ENCODE data around the gene TMUB1.
"Not testable (repeated sequence)": the region's sequence is repeated elsewhere in the genome, so short reads cannot be mapped to it uniquely, and the experiment has no call there.

The TMUB1 gene

DNA sequence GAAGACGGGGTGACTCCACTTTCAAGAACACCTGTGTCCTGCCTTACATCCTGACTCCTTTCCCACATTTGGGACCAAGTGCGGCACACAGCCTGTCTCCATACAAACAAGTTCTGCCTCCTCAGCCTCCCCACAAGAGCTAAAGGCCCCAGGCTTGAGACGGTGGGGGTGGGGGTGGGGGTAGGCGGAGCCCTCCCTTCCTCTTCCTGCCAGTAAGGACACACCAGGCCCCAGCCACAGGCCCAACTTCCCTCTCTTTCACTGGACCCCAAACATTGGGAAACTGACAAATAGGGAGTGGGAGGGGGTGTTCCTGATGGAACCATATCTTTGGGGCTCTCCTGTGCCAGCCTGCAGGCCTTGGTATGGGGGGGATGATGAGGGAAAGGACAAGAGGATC lies 30.2 kb downstream of the TMUB1 start:
- no peak for DNase-seq (ENCODE audit: low read depth)

DNA sequence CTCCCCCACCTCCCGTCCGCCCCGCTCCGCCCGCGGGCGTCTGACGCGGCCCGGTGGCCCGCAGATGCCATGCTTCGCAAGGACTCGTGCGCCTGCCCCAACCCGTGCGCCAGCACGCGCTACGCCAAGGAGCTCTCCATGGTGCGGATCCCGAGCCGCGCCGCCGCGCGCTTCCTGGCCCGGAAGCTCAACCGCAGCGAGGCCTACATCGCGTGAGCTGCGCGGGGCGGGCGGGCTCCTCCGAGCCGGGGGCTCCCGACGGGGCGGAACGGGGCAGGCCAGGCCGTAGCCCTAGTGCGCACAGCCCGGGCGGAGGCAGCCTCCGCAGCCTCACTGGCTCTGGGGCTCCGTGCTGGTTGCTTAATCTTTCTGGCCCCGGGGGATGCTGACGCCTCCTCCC lies 32.2 kb downstream of the TMUB1 start:
- DNase-seq (ENCODE audit: low read depth), result peak; percentile 19

DNA sequence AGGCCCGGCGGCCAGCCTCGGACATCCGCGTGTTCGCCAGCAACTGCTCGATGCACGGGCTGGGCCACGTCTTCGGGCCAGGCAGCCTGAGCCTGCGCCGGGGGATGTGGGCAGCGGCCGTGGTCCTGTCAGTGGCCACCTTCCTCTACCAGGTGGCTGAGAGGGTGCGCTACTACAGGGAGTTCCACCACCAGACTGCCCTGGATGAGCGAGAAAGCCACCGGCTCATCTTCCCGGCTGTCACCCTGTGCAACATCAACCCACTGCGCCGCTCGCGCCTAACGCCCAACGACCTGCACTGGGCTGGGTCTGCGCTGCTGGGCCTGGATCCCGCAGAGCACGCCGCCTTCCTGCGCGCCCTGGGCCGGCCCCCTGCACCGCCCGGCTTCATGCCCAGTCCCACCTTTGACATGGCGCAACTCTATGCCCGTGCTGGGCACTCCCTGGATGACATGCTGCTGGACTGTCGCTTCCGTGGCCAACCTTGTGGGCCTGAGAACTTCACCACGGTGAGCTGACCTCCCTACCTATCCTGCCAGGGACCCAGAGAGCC lies 34.3 kb downstream of the TMUB1 start:
- DNase-seq (ENCODE audit: low read depth), result no peak

DNA sequence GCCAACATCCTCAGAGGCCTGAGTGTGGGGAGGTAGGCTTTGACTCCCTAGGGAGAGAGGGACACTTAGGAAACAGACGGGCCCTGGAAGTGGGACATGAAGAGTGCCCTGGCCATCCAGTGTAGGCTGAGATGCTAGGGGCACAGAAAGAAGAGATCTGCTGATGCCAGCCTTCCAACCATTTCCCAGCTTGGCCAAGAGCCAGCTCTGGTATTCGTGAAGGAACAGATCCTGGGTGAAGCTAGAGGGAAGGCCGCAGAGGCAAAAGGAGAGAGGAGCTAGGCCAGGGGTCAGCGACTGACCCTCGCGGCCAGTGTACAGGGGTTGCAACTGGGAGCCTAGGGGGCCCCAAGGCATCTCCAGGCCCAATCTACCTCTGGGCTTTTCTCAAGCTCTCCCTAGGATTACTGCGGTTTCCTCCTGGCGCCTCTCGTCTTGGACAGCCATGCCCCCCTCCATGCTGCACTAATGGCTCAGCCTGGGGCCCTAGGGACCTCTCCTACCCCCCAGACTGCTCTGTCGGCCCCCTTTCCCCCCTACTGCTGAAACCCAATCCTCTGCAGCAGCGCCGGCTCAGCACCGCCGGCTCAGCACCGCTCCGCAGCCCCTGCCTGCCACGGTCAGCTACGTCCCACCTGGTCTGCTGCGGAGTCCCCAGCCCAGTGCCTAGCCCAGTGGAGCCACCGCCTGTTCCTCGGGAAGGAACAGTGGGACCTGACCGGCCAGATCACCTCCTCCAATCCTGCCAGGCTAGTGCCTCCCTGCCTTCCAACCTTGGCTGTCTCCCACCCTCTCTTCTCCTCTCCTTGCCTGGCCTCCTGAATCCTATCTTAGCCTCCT lies 35.1 kb downstream of the TMUB1 start, which contains the start of gene ASIC3:
TSS of gene ASIC3 (plus strand) at position 556 of the 840 bp plus-strand sequence. CDS start 355 bp downstream, outside the sequence.
- DNase-seq (ENCODE audit: low read depth), result no peak

DNA sequence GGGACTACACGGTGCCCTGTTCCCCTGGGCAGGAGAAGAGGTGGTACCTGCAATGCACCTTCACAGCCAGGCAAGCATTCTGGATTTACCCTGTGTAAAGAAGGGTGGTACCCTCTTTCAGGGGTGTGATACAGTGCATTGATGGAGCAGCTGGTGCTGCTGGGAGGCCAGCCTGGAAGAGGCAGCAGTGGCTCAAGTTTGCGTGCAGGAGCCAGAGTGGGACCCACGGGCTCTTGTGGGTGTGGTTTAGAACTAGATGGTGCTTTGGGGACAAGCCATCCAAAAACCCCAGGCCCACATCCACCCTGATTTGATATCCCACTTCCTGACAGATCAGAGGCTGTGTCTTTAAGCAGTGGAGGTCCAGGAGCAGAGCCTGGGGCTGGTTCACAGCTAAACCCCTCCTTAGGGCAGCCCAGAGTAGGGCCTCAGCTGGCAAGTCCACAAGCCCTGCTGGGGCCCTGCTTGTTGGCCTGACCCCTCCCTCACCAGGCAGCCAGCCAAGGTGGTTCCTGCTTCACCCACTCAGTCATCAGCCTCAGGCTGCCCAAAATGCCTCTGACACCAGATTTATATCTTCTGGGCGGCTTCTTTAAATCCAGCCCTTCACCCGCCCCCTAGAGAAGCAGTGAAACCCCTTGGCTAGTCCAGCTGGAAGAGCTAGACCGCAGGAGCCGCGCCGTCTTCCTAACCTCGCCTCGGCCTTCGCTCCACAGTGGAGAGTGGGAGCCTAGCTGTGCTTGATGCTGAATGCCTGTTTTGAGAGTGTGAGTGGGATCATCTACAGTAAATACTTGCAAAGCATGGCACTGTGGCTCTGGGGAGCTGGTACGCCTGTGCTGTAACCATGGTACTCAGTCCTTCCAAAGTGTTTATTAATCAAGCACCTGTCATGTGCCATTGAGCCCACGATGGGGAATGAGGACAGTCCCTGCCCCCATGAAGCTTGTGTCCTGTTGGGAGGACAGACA lies 36.4 kb downstream of the TMUB1 start:
- DNase-seq (ENCODE audit: low read depth), result no peak

DNA sequence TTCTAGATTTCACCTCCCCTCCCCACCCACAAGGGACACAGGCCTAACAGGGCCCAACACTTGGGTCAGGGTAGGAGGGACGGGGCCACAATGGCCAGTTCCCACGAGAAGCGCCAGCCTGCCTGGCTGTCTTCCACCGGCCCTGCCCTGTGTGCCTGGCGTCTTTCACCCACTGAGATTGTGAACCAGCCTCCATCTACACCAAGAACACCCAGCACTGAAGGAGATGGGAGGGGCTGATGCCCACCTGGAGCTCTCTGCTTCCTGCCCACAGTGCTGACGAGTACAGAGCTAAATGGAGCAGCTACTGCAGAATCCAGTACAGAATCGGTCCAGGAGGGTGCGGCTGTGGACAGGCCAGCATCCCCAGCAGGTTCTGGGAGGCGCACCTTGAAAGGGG lies 37.3 kb downstream of the TMUB1 start:
- DNase-seq (ENCODE audit: low read depth), result no peak

DNA sequence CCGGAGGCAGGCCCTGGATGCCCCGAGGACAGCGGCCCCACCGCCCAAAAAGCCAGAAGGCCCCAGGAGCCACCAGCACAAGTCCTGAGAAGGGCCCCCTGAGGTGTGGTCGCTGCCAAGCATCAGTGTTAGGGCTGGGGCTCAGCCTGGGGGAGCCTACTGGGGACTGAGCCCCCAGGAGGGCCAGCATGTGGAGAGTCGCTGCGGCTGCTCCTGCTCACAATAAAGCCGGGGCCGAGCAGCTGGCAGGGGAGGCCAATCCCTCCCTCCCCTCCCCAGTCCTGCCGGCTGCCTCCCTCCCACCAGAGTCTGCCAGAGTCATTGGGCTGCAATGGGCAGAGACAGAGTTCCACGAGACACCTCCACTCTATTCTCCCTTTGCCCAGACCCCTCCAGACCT lies 38.0 kb downstream of the TMUB1 start:
- no peak for DNase-seq (ENCODE audit: low read depth)

DNA sequence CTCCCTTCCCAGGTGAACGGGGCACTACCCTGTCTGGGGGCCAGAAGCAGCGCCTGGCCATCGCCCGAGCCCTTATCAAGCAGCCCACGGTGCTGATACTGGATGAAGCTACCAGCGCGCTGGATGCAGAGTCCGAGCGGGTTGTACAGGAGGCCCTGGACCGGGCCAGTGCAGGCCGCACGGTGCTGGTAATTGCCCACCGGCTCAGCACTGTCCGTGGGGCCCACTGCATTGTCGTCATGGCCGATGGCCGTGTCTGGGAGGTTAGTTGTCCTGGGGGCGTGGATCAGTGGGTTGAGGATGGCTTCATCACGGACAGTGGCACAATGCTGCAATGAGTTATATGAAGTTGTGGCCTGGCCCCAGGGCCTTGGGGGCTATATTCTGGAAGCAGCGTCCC lies 39.3 kb downstream of the TMUB1 start:
- DNase-seq (ENCODE audit: low read depth), result no peak

DNA sequence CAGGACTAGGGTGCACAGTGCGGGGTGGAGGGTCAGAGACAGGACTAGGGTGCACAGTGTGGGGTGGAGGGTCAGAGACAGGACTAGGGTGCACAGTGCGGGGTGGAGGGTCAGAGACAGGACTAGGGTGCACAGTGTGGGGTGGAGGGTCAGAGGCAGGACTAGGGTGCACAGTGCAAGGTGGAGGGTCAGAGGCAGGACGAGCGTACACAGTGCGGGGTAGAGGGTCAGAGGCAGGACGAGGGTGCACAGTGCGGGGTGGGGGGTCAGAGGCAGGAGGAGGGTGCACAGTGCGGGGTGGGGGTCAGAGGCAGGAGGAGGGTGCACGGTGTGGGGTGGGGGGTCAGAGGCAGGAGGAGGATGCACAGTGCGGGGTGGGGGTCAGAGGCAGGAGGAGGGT lies 39.8 kb downstream of the TMUB1 start:
- DNase-seq (ENCODE audit: low read depth), result not testable (repeated sequence)

DNA sequence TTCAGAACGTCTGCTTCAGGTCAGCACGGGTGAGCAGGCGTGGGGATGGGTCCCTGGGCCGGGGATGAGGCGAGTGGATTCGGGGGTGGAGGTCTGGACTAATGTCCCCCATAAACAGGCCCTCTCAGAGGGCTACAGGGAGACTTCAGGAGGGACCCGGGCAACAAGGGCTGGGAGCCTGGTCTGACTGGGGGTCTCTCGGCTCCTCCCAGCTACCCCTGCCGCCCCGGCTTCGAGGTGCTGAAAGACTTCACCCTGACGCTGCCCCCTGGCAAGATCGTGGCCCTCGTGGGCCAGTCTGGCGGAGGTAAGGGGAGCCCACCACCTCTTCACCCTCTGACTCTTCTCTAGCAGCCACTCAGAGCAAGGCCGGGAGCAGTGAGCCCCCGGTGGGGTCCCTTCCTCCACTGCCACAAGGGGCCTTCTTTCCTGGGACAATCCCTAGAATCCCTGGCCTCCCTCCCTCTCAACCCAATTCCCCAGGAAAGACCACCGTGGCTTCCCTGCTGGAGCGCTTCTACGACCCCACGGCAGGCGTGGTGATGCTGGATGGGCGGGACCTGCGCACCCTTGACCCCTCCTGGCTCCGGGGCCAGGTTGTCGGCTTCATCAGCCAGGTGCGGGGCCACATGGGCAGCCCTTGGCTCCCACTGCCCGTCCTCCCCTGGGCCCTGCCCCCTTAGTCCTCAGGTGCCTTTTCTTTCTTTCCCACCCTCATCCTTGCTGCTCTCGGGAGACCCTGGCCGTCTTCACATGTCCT lies 42.5 kb downstream of the TMUB1 start:
- no peak for DNase-seq (ENCODE audit: low read depth)

DNA sequence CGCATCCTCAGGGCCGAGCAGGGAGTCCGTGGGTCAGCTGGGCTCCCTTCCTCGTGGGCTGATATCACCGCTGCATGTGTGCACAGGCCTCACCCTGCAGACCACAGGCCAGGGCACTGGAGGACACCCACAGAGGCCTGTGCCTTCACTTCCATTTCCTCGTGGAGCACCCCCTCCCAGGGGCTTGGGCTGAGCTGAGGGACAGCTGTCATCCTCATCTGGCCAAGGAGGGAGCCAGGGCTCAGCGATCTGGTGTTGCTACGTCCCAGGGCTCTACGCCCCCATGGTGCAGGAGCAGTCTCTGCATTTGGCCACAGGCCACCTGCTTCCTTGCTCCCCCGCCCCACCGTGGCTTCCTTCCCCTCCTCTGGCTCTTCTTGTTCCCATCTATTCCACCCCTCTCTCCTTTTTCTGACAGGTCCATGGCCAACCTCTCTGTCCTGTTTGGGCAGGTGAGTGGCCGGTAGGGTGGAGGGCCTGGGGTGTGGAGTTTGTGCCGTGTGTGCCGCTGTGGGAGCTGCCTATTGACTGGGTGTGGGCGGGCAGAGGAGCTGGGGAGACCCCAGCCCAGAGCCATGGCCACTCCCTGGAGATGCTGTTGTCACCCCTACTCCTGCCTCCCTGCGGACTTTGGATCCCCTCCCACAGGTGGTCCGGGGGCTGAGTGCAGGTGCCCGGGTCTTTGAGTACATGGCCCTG lies 43.3 kb downstream of the TMUB1 start:
- DNase-seq (ENCODE audit: low read depth), result no peak

DNA sequence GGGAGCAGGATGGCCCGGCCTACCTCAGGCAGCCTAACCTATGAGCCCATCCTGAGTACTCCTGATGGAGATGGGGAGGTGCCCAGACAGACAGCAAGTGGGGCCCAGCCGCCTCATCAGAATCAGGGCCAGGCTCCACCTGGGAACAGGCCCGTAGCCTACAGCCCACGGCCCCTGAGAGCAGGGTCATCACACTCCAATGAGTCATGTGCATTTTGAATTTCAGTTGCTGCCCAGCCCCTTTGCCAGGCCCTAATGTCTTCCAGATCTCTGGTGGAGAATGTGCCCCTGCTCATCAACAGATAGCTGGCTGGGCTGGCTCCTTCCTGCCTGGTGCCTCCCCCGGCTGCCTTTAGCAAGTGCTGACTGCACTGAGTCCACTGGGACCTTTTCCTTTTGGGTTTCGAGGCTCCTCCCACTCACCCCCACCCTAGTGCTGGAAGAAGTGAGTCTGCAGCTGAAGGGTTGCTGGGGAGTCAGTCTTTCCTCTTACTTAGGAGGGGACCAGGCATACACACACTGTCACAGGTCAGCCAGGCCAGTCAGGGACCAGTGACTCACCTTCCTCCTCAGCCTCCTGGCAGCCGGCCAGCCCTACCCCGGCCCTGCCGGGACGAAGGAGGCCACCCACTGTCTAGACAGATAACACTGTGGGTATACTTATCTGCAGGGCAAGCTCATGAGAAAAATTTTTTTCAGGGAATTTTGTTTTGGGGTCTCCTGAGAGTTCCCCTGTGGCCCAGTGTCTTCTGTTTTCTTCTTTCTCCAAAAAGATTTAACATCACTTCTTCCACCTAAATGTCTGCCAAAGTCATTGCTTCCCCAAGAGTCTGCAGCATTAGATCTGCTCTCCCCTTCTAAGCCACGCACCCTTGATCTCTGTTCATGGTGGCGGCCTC lies 44.1 kb downstream of the TMUB1 start:
- DNase-seq (ENCODE audit: low read depth), result peak; percentile 74

DNA sequence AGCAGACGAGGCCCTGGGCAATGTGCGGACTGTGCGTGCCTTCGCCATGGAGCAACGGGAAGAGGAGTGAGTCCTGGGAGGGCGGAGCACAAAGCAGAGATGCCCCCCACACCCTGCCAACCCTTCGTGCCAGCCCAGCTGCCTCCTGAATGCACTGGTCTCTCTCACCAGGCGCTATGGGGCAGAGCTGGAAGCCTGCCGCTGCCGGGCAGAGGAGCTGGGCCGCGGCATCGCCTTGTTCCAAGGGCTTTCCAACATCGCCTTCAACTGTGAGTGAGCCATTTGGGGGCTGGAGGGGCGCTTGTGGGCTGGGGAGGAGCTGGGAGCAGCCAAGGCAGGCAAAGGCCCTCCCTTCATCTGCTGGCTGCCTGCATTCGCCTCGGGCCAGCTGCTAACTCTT lies 47.4 kb downstream of the TMUB1 start:
- DNase-seq (ENCODE audit: low read depth), result no peak

DNA sequence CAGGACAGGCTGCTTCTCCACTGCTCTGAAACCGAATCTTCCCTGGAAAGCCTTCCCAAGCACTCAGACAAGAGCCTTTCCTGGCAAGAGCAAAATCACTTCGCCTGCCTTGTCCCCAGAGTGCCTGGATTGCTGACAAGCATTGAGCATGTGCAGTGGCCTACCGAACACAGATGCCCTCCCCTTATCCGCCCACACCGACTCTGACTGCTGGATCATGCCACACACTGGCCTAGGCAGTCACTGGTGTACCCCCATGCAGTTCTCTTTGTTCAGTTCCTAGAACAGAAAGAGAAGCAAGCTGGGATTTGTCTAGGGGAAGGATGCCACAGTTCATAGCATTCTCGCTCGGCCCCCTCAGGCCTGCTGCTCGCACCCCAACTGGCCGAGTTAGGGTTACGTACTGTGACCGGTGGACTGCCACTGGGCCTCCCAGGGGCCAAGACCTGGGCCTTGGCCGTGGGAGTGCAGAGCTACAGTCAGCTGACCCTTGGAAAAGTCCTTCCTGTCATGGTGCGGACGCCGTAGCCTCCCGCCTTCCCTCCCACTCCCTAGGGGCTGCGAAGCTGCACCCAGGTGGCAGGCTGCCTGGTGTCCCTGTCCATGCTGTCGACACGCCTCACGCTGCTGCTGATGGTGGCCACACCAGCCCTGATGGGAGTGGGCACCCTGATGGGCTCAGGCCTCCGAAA lies 48.1 kb downstream of the TMUB1 start:
- DNase-seq (ENCODE audit: low read depth), result no peak

DNA sequence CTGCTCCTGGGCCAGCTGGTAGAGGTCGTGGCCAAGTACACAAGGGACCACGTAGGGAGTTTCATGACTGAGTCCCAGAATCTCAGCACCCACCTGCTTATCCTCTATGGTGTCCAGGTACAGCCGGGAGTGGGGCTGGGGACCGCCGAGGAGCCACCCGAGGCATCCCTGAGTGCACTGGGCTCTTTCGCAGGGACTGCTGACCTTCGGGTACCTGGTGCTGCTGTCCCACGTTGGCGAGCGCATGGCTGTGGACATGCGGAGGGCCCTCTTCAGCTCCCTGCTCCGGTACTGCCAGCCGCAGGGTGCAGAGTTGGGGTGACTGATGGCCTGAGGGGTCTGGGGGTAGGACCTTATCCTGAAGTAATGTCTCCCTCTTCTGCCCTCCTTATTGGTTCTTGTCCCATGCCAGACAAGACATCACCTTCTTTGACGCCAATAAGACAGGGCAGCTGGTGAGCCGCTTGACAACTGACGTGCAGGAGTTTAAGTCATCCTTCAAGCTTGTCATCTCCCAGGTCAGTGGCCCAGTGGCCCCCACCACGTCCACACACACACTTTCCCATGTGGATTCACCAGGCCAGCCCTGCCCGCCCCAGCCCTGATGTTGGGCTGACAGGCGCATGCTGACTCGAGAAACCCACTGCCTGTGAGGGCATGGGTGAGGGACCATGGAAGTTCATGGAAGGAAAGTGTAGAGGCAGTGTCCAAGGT lies 48.8 kb downstream of the TMUB1 start:
- no peak for DNase-seq (ENCODE audit: low read depth)

DNA sequence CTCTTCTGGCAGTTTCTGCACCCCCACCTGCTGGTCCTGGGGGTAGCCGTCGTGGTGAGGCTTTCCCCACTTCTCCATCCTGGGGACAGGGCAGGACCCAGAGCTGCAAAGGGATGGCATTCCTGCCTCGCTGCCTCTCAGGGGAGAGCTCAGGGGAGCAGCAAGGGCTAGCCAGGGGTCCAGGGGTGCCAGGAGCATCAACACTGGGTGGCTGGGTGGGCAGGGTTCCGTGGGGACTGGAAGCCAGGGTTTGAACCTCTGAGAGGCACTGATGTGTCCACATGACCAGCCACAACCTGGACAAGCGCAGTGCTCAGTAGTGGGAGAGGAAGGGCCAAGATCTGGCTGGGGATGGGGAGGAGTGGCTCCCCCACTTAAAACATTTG lies 49.4 kb downstream of the TMUB1 start:
- DNase-seq (ENCODE audit: low read depth), result no peak

DNA sequence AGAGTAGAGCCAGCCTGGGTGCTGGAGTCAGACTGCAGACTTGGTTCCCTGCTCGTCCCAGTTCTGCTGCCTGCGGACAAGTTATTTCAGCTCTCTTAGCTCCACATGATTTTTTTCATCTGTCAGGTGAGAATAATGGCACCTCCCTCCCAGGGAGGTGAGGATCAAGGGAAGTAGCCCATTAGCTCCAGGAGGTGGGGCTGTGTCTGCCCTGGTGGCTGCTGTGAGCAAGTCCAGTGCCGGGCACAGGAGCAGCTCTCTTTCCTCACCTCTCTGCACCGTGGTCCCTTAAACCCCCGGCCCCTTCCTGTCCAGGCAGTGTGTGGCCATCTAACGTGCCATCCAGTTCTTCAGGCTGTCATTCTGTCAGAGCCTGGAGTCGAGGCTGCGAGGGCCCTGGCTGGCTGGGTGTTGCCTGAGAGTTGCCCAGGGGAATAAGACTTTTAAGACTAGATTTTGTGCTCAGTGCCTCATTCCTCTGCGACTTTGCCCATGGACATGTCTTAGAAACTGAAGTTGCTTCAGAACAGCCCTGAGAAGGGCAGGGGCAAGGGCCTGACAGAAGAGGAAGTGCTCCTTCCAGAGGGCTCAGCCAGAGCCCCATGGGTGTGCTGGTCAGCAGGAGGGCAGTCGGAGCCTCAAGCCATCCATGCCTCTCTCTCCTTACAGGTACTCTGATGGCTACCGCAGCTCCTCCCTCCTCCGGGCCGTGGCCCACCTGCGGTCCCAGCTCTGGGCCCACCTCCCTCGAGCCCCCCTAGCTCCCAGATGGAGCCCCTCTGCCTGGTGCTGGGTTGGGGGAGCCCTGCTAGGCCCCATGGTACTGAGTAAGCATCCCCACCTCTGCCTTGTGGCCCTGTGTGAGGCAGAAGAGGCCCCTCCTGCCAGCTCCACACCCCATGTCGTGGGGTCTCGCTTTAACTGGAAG lies 50.1 kb downstream of the TMUB1 start:
- no peak for DNase-seq (ENCODE audit: low read depth)

All from stimulated activated CD4-positive, alpha-beta T cell treated with anti-CD3 and anti-CD28 coated beads, Interleukin-2, amount 100 ng/mL, for 4 hours (primary cell).